Activated CD4-positive, alpha-beta memory T cell treated with anti-CD3 and anti-CD28 coated beads for 36 hours (primary cell): ENCODE data around the gene HCRT. TPM values are rescaled to one million over a fixed set of nuclear protein-coding genes. Genes with fewer than 3 reads are reported as not detected.

Experiments used
- CTCF ChIA-PET: fragments of 350-600 bp; sonication (Branson Sonifier 250); formaldehyde crosslinking; loops from one replicate; lab custom pipeline; 2021; ENCODE audit warnings: antibody characterized with exemption, inconsistent platforms; lab: Charles Lee
- POLR2A ChIA-PET: fragments of 350-600 bp; sonication (Branson Sonifier 250); formaldehyde crosslinking; loops from one replicate; lab custom pipeline; 2021; ENCODE audit warnings: antibody characterized with exemption; lab: Charles Lee
- DNase-seq: peaks from one replicate; pipeline ENCODE4 v3.0.0-alpha.2; 2020
- H3K27ac Mint-ChIP-seq: one replicate; pipeline ENCODE4 v1.8.0; 2021; ENCODE audit warnings: mixed read lengths
- H3K27me3 Mint-ChIP-seq: one replicate; pipeline ENCODE4 v1.8.0; 2021; ENCODE audit warnings: mixed read lengths
- H3K36me3 Mint-ChIP-seq: one replicate; pipeline ENCODE4 v1.8.0; 2021; ENCODE audit warnings: mixed read lengths
- H3K4me1 Mint-ChIP-seq: one replicate; pipeline ENCODE4 v1.8.0; 2021; ENCODE audit warnings: low read depth, mixed read lengths
- H3K4me3 Mint-ChIP-seq: one replicate; pipeline ENCODE4 v1.8.0; 2021; ENCODE audit warnings: mild to moderate bottlenecking, mixed read lengths
- H3K9me3 Mint-ChIP-seq: one replicate; pipeline ENCODE4 v1.8.0; 2021; ENCODE audit warnings: mixed read lengths
- intact Hi-C: fragments of 100-400 bp; cut with micrococcal nuclease; formaldehyde crosslinking; loops from one replicate; pipeline ENCODE4 v1.15.1; 2023
- total RNA-seq, 2 experiments: library from RNA; stranded (reverse); gene quantifications; one replicate each; pipeline ENCODE4 v1.2.3, GENCODE V29; 2021

The HCRT gene
- total RNA-seq, 2 experiments from 2014 or later, result not detected

DNA sequence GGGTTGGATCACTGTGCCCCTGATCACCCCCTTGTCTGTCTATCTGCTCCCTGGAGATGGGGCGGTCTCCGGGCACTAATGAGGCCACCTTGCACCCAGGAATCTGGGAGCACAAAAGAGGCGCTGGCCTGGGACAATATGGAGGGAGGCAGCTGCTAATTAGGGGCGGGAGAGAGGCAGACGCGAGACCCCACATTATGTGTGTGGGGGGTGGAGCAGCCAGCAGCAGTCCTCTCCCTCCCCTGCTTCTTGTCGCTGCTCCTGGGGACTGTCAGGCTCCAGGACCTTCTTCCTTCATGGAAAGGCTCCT is 324 bp upstream of the HCRT start:
- DNase-seq, result no peak
- no peak overlapping the region for H3K27ac Mint-ChIP-seq
- intact Hi-C loops, result loop anchor here (10.0 kb wide), 2 partner anchors 171 to 349 kb away; partner anchors contain the start of genes DNAJC7 and NAGLU
- H3K4me1 Mint-ChIP-seq, result peaks cover 34% of the 10 kb centered on the region
- no peaks in the 10 kb centered on the region for H3K27me3 Mint-ChIP-seq
- no peak overlapping the region for H3K4me3 Mint-ChIP-seq
- no peaks in the 10 kb centered on the region for H3K9me3 Mint-ChIP-seq
- CTCF ChIA-PET, result interaction anchor here (1.0 to 1.3 kb wide), 2 partner anchors 221 to 345 kb away, joined by 3 to 4 read pairs; no protein-coding TSS in a partner anchor
- POLR2A ChIA-PET, result no interaction called here
- no peaks in the 10 kb centered on the region for H3K36me3 Mint-ChIP-seq

DNA sequence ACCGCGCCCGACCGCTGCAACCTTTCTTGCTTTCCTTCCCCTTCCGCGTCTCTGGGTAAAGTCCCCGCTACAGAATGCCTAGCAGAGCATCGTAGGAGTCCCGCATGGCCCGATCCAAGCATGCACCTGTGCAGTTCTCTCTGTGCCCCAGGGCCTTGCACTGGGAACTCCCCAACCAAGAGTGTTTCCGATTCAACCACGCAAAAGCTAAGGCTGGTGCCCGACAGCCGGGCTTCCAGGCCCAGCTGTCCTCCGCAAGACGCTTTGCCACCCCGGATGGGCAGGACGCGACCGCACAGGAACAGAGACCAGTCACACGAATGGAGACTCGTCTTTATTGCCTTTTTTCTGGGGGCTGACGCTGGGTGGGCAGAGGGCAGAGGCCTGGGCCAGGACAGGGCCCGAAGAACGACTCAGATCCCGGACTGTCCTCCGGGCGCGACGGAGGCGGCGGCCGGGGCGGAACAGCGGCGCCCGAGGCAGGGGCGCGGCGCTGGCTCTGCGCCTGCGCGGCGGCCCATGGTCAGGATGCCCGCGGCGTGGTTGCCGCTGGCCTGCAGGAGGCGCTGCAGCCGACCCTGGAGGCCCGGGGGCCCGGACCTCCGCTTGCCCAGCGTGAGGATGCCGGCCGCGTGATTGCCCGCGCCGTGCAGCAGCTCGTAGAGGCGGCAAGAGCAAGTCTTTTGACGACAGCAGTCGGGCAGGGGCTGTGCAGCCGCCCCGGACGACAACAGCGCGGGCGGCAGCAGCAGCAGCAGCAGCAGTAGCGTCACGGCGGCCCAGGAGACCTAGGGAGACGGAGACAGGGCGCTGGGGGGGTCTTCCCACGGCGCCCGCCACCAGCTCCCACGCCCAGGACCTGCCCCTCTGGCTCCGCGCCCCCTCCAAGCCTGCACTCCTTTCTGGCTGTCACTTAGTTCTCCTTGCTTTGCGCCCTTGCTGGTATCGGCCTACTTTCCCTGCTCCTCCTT is 1.2 kb downstream of the HCRT start:
- no peaks in the 10 kb centered on the region for H3K27me3 Mint-ChIP-seq
- peak; percentile 88 for DNase-seq
- POLR2A ChIA-PET, result interaction anchor here (0.7 to 1.6 kb wide), 3 partner anchors 8 to 218 kb away, joined by 3 to 5 read pairs (median 3); partner anchors contain the start of genes CNP and GHDC
- H3K4me3 Mint-ChIP-seq, result peak overlapping the region; percentile 80
- H3K4me1 Mint-ChIP-seq, result peaks cover 49% of the 10 kb centered on the region
- intact Hi-C loops, result loop anchor here (1.0 to 10.0 kb wide), 5 partner anchors 10 to 351 kb away; partner anchors contain the start of genes DNAJC7, GHDC, NAGLU and STAT5A
- CTCF ChIA-PET, result interaction anchor here (0.6 to 1.8 kb wide), 15 partner anchors 10 to 641 kb away, joined by 3 to 11 read pairs (median 4); partner anchors contain the start of genes GHDC and NKIRAS2
- H3K36me3 Mint-ChIP-seq, result no peaks in the 10 kb centered on the region
- H3K27ac Mint-ChIP-seq, result peak overlapping the region; percentile 76
- H3K9me3 Mint-ChIP-seq, result no peaks in the 10 kb centered on the region

DNA sequence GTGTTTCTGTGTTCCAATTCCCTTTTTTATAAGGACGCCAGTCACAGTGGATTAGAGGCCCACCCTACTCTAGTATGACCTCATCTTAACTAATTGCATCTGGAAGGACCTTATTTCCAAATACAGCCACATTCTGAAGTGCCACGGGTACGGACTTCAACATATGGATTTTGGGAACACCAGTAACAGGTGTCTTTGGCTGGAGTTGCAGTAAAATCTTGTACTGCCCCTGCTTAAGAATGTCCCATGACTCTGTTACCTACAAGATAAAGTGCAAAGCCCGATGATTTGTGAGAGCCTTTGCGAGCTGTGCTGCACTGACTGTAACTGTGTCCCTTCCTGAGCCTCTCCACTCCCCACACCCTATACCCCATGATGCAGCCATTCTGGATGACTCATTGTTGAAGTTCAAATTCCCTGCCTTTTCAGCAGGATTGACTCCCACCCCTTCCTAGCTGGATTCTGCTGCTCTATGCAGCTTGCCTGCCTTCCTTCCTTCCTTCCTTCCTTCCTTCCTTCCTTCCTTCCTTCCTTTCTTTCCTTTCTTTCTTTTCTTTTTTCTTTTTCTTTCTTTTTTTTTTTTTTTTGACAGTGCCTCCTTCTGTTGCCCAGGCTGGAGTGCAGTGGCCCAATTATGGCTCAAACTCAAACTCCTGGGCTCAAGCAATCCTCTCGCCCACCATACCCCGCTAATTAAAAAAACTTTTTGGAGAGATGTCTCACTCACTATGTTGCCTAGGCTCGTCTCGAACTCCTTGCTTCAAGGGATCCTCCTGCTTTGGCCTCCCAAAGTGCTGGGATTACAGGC is 2.1 kb downstream of the HCRT start:
- no peak for DNase-seq
- no peaks in the 10 kb centered on the region for H3K36me3 Mint-ChIP-seq
- intact Hi-C loops, result loop anchor here (2.0 to 10.0 kb wide), 4 partner anchors 104 to 352 kb away; partner anchors contain the start of genes DNAJC7, NAGLU and STAT5A
- peaks cover 2% of the 10 kb centered on the region for H3K27me3 Mint-ChIP-seq
- POLR2A ChIA-PET, result interaction anchor here (1.0 kb wide), 1 partner anchor 217 kb away, joined by 3 read pairs; the partner anchor contains the start of gene CNP
- peaks cover 57% of the 10 kb centered on the region for H3K4me1 Mint-ChIP-seq
- peak overlapping the region; percentile 76 for H3K27ac Mint-ChIP-seq
- CTCF ChIA-PET, result interaction anchor here (0.9 to 1.8 kb wide), 6 partner anchors 11 to 223 kb away, joined by 3 to 11 read pairs (median 6); partner anchors contain the start of genes GHDC and NKIRAS2
- no peaks in the 10 kb centered on the region for H3K9me3 Mint-ChIP-seq
- peak overlapping the region; percentile 80 for H3K4me3 Mint-ChIP-seq

DNA sequence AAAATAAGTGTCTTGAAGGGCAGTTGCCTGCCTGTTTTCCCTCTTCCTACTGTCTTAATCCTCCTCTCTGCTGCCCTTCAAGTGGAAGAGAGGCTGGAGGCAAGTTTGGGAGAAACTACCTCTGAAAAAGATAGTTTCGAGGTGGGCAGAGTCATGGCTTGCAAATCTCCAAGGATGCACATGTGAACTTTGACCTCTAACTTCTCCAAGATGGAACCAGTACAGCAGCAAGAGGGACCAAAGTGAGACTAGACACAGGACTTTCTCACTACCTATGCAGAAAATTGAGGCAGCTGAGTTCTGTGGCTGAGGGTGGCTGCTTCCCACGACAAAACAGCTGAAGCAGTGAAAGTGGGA is 3.4 kb downstream of the HCRT start:
- H3K4me1 Mint-ChIP-seq, result peaks cover 57% of the 10 kb centered on the region
- intact Hi-C loops, result loop anchor here (1.0 to 10.0 kb wide), 6 partner anchors 27 to 353 kb away; partner anchors contain the start of genes DNAJC7, NAGLU, RAB5C and STAT5A
- CTCF ChIA-PET, result interaction anchor here (0.7 to 3.7 kb wide), 31 partner anchors 8 to 371 kb away, joined by 3 to 26 read pairs (median 4); partner anchors contain the start of genes DHX58, DNAJC7, GHDC and KAT2A
- H3K4me3 Mint-ChIP-seq, result peak overlapping the region; percentile 51
- no peak overlapping the region for H3K27ac Mint-ChIP-seq
- H3K9me3 Mint-ChIP-seq, result no peaks in the 10 kb centered on the region
- POLR2A ChIA-PET, result interaction anchor here (1.1 to 2.3 kb wide), 4 partner anchors 12 to 164 kb away, joined by 3 to 7 read pairs (median 5); partner anchors contain the start of genes DNAJC7 and GHDC
- H3K27me3 Mint-ChIP-seq, result peaks cover 2% of the 10 kb centered on the region
- no peak for DNase-seq
- H3K36me3 Mint-ChIP-seq, result no peaks in the 10 kb centered on the region

DNA sequence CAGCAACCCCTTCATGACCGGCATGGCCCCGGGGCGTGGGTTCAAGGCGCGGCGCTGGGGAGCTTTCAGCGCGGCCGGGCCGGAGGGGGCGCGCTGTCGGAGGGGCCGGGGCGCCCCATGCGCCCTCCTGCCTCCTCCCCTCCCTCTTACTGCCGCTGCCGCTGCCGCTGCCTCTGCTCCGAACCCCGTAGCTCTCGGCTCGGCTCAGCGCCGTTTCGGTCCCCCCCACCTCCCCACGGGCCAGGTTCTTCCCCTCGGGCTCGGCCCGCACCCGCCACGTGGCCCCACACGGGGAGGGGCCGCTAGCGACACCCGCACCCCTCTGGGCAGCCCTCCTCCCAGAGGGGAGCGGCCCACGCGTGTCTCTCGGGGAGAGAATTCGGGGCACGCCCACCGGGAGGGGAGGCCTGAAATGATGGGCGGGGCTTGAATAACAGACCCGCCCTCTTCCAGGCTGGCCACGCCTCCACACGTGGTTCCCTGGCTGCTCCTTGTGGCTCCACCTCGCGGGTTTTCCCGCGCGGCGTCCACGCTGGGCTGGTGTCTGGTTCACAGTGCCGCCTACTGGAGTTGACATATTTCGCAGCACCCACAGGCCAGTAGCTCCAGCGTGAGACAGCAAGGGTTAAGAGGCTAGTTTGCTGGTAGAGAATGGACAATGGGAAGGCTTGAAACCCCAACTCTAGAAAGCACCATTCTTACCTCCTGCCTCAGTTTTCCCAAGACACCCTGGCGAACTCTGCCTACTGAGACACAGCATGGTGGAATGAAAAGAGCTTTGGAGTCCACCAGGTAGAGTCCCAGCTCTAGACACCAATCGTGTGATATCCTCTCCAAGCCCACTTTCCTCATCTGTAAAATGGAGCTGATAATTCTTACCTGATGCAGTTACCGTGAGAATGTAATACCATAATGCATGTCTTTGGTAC is 4.1 kb downstream of the HCRT start, which contains the start of gene KCNH4:
TSS of gene KCNH4 (minus strand) at position 221 of the 929 bp plus-strand sequence. CDS start at position 24, 197 bp downstream.
- ChIA-PET POLR2A (interaction anchor here (0.6 to 2.3 kb wide), 7 partner anchors 13 to 303 kb away, joined by 3 to 7 read pairs (median 4); partner anchors contain the start of genes DNAJC7, GHDC and KAT2A), CTCF (interaction anchor here (0.7 to 3.7 kb wide), 35 partner anchors 9 to 370 kb away, joined by 3 to 26 read pairs (median 3); partner anchors contain the start of genes DHX58, DNAJC7, GHDC and KAT2A)
- no peak within 1 kb of the TSS for H3K27ac Mint-ChIP-seq
- no peaks in the 10 kb centered on the region for H3K9me3 Mint-ChIP-seq
- H3K27me3 Mint-ChIP-seq, result peaks cover 2% of the 10 kb centered on the region
- DNase-seq, result peak; percentile 94
- intact Hi-C loops, result loop anchor here (1.0 to 10.0 kb wide), 5 partner anchors 26 to 354 kb away; partner anchors contain the start of genes DNAJC7, NAGLU, RAB5C and STAT5A
- H3K4me3 Mint-ChIP-seq, result peak within 1 kb of the TSS; percentile 51
- H3K36me3 Mint-ChIP-seq, result no peaks in the 10 kb centered on the region
- peaks cover 57% of the 10 kb centered on the region for H3K4me1 Mint-ChIP-seq

DNA sequence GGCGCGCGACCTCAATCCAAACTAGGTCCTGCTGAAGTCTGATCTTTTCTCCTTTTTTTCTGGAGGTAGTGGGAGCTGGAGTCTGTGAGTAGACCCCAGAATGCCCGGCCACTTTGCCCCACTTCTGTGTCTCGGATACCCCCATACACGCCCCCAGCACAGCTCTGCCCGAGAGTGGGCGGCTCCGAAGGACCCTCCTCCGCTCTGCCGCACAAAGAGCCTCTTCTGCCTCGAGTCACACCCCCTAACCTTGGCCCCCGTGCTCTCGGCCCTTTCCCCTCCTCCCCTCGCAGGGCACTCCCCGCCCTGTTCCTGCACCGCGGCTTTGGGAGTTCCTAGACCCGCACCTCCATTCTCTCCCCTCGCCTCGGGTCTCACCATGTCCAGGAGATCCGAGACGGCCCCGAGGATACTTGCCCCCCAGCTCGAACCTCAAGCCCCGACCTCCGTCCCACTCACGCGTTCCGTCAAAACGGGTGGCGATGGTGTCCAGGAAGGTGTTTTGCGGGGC is 4.8 kb downstream of the HCRT start:
- H3K9me3 Mint-ChIP-seq, result no peaks in the 10 kb centered on the region
- H3K4me1 Mint-ChIP-seq, result peaks cover 57% of the 10 kb centered on the region

DNA sequence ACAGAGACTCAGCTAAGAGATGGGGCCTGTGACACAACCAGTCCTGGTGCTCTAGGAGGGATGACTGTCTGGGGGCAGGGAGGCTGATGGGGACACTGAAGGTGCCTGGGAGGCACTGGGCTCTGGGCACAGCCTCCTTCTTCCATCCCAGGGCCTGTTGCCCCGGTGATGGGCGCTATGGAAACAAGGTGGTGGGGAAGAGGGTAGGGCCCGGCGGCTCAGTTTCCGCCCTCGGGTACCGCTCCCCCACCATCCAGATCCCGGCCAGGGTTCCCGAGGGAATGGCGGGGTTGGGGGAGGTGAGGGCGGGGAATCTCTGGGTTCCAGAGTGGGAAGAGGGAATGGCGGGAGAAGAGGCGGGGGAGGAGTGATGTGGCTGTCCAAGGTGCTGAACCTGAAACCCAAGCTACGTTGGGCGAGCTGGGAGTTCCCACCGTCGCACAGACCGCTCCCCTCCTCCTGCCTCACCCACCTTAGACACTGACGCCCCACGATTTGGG is 5.3 kb downstream of the HCRT start:
- ChIA-PET POLR2A (interaction anchor here (0.8 to 2.3 kb wide), 5 partner anchors 14 to 304 kb away, joined by 3 to 7 read pairs (median 4); partner anchors contain the start of genes DNAJC7 and GHDC), CTCF (interaction anchor here (0.6 to 3.7 kb wide), 9 partner anchors 15 to 223 kb away, joined by 3 to 26 read pairs (median 3); partner anchors contain the start of gene GHDC)
- Mint-ChIP-seq H3K27me3 (peaks cover 2% of the 10 kb centered on the region), H3K4me3 (peak overlapping the region; percentile 49), H3K4me1 (peaks cover 55% of the 10 kb centered on the region), H3K27ac (no peak overlapping the region), H3K9me3 (no peaks in the 10 kb centered on the region), H3K36me3 (no peaks in the 10 kb centered on the region)
- peak; percentile 39 for DNase-seq
- intact Hi-C loops, result loop anchor here (2.0 to 10.0 kb wide), 4 partner anchors 25 to 355 kb away; partner anchors contain the start of genes DNAJC7, NAGLU, RAB5C and STAT5A

More for the DNA sequence above, 4.8 kb downstream of the HCRT start:
- H3K4me3 Mint-ChIP-seq, result peak overlapping the region; percentile 49
- peaks cover 2% of the 10 kb centered on the region for H3K27me3 Mint-ChIP-seq
- H3K36me3 Mint-ChIP-seq, result no peaks in the 10 kb centered on the region
- intact Hi-C loops, result loop anchor here (2.0 to 10.0 kb wide), 4 partner anchors 26 to 354 kb away; partner anchors contain the start of genes DNAJC7, NAGLU, RAB5C and STAT5A
- peak; percentile 17 for DNase-seq
- H3K27ac Mint-ChIP-seq, result no peak overlapping the region
- ChIA-PET CTCF (interaction anchor here (0.7 to 3.7 kb wide), 12 partner anchors 14 to 222 kb away, joined by 3 to 26 read pairs (median 6); partner anchors contain the start of genes DHX58, DNAJC7 and GHDC), POLR2A (interaction anchor here (0.9 to 2.3 kb wide), 4 partner anchors 13 to 304 kb away, joined by 4 to 7 read pairs (median 4); partner anchors contain the start of genes DNAJC7 and GHDC)

DNA sequence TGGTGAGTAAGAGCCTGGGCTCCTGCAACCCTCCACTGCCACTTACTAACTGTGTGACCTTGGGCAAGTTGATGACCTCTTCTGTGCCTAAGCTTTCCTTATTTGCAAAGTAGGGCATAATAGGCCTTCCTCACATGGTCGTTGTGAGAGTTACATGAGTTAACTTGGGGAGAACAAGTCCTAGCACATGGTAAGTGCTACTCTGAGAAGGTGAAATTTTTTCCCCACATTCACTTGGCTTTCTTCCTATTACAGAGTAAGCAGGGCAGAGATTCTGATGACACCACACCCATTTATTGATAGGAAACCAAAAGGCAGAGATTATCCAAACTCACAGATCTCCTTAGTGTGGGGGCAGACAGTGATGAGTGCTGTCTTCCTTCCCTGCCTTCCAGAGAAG is 5.9 kb downstream of the HCRT start:
- Mint-ChIP-seq H3K27ac (no peak overlapping the region), H3K4me3 (no peak overlapping the region), H3K36me3 (no peaks in the 10 kb centered on the region), H3K9me3 (no peaks in the 10 kb centered on the region), H3K4me1 (peaks cover 48% of the 10 kb centered on the region), H3K27me3 (peaks cover 2% of the 10 kb centered on the region)
- DNase-seq, result peak; percentile 21
- POLR2A ChIA-PET, result interaction anchor here (0.8 to 1.4 kb wide), 3 partner anchors 15 to 212 kb away, joined by 3 to 4 read pairs (median 4); partner anchors contain the start of gene GHDC
- CTCF ChIA-PET, result interaction anchor here (1.2 to 3.7 kb wide), 3 partner anchors 16 to 61 kb away, joined by 3 to 26 read pairs (median 3); partner anchors contain the start of gene GHDC
- intact Hi-C loops, result no loop called here

DNA sequence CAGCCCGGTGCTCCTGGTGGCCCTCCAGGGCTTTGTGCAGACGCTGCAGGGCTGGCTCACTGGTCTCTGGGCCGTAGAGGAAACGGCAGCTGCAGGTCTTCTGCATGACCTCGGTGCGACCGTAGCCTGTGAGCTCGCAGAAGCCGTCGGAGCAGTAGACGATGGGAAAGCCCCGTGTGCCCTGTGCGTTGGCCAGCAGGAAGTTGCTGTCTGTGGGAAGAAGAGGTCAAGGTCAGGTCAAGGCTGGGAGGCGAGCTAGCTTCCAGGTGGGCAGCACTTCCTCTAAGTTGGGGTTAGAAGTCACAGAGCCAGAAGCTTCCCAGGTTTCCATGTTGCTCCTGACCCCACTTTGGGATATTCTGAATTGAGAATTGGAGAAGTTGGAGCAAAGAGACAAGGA is 6.4 kb downstream of the HCRT start:
- intact Hi-C loops, result no loop called here
- ChIA-PET CTCF (interaction anchor here (1.2 to 3.7 kb wide), 2 partner anchors 16 to 61 kb away, joined by 3 to 26 read pairs; partner anchors contain the start of gene GHDC), POLR2A (no interaction called here)
- peak; percentile 53 for DNase-seq
- Mint-ChIP-seq H3K9me3 (no peaks in the 10 kb centered on the region), H3K4me3 (no peak overlapping the region), H3K36me3 (no peaks in the 10 kb centered on the region), H3K4me1 (peaks cover 46% of the 10 kb centered on the region), H3K27ac (no peak overlapping the region), H3K27me3 (peaks cover 2% of the 10 kb centered on the region)
